ENCODE measurements around the gene SLC12A8.

SLC12A8 gene

GRCh38 chr3:125186800-125187598 is 25.5 kb downstream of the SLC12A8 start:
- no peak for DNase-seq (ENCODE audit: low spot score)

GRCh38 chr3:125186261-125186787 is 26.2 kb downstream of the SLC12A8 start:
- no peak for DNase-seq (ENCODE audit: low spot score)

- DNase-seq (ENCODE audit: low spot score): no peak
These were observed 26.7 kb downstream of the SLC12A8 start for GRCh38 chr3:125185805-125186204.

GRCh38 chr3:125179884-125180240 is 32.7 kb downstream of the SLC12A8 start:
- DNase-seq (ENCODE audit: low spot score): no peak

- no peak for DNase-seq (ENCODE audit: low spot score)
These were observed 33.2 kb downstream of the SLC12A8 start for GRCh38 chr3:125179143-125179883.

GRCh38 chr3:125177746-125178145 is 34.8 kb downstream of the SLC12A8 start:
- no peak for DNase-seq (ENCODE audit: low spot score)

- DNase-seq (ENCODE audit: low spot score): no peak
These were observed 37.1 kb downstream of the SLC12A8 start for GRCh38 chr3:125175295-125176078.

- DNase-seq (ENCODE audit: low spot score): no peak
These were observed 40.2 kb downstream of the SLC12A8 start for GRCh38 chr3:125172346-125172745.

GRCh38 chr3:125168711-125169393 is 43.7 kb downstream of the SLC12A8 start:
- no peak for DNase-seq (ENCODE audit: low spot score)

GRCh38 chr3:125166599-125167136 is 45.9 kb downstream of the SLC12A8 start:
- no peak for DNase-seq (ENCODE audit: low spot score)

GRCh38 chr3:125165948-125166553 is 46.5 kb downstream of the SLC12A8 start:
- no peak for DNase-seq (ENCODE audit: low spot score)

GRCh38 chr3:125165189-125165947 is 47.2 kb downstream of the SLC12A8 start:
- DNase-seq (ENCODE audit: low spot score): peak; percentile 63

- DNase-seq (ENCODE audit: low spot score): no peak
These were observed 48.6 kb downstream of the SLC12A8 start for GRCh38 chr3:125163739-125164601.

- no peak for DNase-seq (ENCODE audit: low spot score)
These were observed 50.8 kb downstream of the SLC12A8 start for GRCh38 chr3:125161607-125162219.

GRCh38 chr3:125160606-125161371 is 51.8 kb downstream of the SLC12A8 start:
- no peak for DNase-seq (ENCODE audit: low spot score)

- no peak for DNase-seq (ENCODE audit: low spot score)
These were observed 55.4 kb downstream of the SLC12A8 start for GRCh38 chr3:125157183-125157582.

GRCh38 chr3:125156456-125156855 is 56.1 kb downstream of the SLC12A8 start:
- DNase-seq (ENCODE audit: low spot score): no peak

GRCh38 chr3:125154800-125155269 is 57.7 kb downstream of the SLC12A8 start:
- no peak for DNase-seq (ENCODE audit: low spot score)
